Smooth muscle cell (in vitro differentiated cells): ENCODE data around the gene MAJIN. TPM values are rescaled to one million over a fixed set of nuclear protein-coding genes. Genes with fewer than 3 reads are reported as not detected.

ENCODE experiments used
- DNase-seq: peaks from one replicate; lab custom pipeline; 2025; ENCODE audit not compliant: unreplicated experiment; lab: John Stamatoyannopoulos, UW
- H2AFZ ChIP-seq: fragments of 200-600 bp; sonication (generic); 2 replicates; pipeline ENCODE4 v1.6.0; 2016; ENCODE audit warnings: antibody characterized with exemption, low read depth, mild to moderate bottlenecking
- H3F3A ChIP-seq: fragments of 200-600 bp; sonication (generic); 2 replicates; pipeline ENCODE4 v1.6.0; 2017; ENCODE audit warnings: antibody characterized with exemption, low read depth
- H3K27ac ChIP-seq: fragments of 200-600 bp; sonication (generic); 2 replicates; pipeline ENCODE4 v1.5.1; 2016; ENCODE audit warnings: low read depth, mild to moderate bottlenecking
- H3K27me3 ChIP-seq: fragments of 200-600 bp; sonication (generic); 2 replicates; pipeline ENCODE4 v1.6.1; 2016; ENCODE audit warnings: low read depth, mild to moderate bottlenecking
- H3K36me3 ChIP-seq: fragments of 200-600 bp; sonication (generic); 2 replicates; pipeline ENCODE4 v1.5.1; 2016; ENCODE audit warnings: low read depth
- H3K4me1 ChIP-seq: fragments of 200-600 bp; sonication (generic); 2 replicates; pipeline ENCODE4 v1.5.1; 2016; ENCODE audit warnings: low read depth
- H3K4me2 ChIP-seq: fragments of 200-600 bp; sonication (generic); 2 replicates; pipeline ENCODE4 v1.6.0; 2016; ENCODE audit warnings: mild to moderate bottlenecking
- H3K4me3 ChIP-seq: fragments of 200-600 bp; sonication (generic); 2 replicates; pipeline ENCODE4 v1.5.1; 2016; ENCODE audit warnings: mild to moderate bottlenecking
- H3K79me2 ChIP-seq: fragments of 200-600 bp; sonication (generic); 2 replicates; pipeline ENCODE4 v1.6.0; 2016; ENCODE audit warnings: low read depth, mild to moderate bottlenecking
- H3K9ac ChIP-seq: fragments of 200-600 bp; sonication (generic); 2 replicates; pipeline ENCODE4 v1.6.0; 2016; ENCODE audit warnings: low read depth
- H3K9me3 ChIP-seq: fragments of 200-600 bp; sonication (generic); replicated peaks from 2 replicates; pipeline ENCODE4 v1.5.1; 2016; ENCODE audit warnings: low read depth
- H4K20me1 ChIP-seq: fragments of 200-600 bp; sonication (generic); 2 replicates; pipeline ENCODE4 v1.6.0; 2016; ENCODE audit warnings: low read depth
- WGBS: methylation state at CpG from one replicate; pipeline ENCODE4 v1.1.7; 2016; ENCODE audit warnings: low lambda C conversion rate; 5-methylcytosine and 5-hydroxymethylcytosine counted together
- polyA plus RNA-seq: library from polyadenylated mRNA; unstranded; fragments of >200 nt; fragmentation: Nextera tagmentation; extraction: Ambion mirVana; gene quantifications from 2 replicates; pipeline ENCODE4 v1.2.1, GENCODE V29; 2016
- total RNA-seq: library from RNA; depleted of rRNA; stranded (reverse); fragments of >200 nt; gene quantifications from 2 replicates; pipeline ENCODE4 v1.2.3, GENCODE V29; 2014
- TF ChIP-seq, protein P1 (sequence below): fragments of 200-600 bp; sonication (generic); IDR thresholded peaks from 2 replicates; pipeline ENCODE4 v1.5.1; 2017; ENCODE audit warnings: borderline replicate concordance, mild to moderate bottlenecking, antibody characterized with exemption; ENCODE audit not compliant: insufficient read depth, poor library complexity, severe bottlenecking

MAJIN gene
- total and polyA plus RNA-seq, 2 experiments from 2014 or later: not detected

DNA sequence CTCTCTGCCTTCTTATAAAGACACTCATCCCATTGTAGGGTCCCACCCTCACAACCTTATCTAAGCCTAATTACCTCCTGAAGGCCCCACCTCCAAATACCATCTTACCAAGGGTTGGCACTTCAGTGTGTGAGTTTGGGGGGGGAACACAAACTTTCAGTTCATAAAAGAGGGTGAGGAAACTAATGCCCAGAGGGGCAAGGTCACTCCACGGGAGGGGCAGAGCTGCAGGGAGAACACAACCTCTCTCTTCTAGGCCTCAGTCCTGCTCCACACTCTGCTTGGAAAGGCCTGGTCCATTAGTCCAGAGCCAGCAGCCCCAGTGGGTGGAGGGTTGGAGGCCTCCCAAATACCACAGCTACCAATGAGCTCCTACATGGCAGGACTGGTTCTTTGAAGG is 27.6 kb upstream of the MAJIN start:
- H3K9me3 ChIP-seq: no peaks in the 10 kb centered on the region
- no peak overlapping the region for H3K4me3 ChIP-seq
- no peaks in the 10 kb centered on the region for H3K79me2 ChIP-seq
- no peak overlapping the region for H3K4me2 ChIP-seq
- no peaks in the 10 kb centered on the region for H3K36me3 ChIP-seq
- no peak for DNase-seq
- H3K9ac ChIP-seq: no peak overlapping the region
- no peaks in the 10 kb centered on the region for H3K27me3 ChIP-seq
- WGBS: 81% methylated on average over 1 of the region's 1 CpG
- peaks cover 8% of the 10 kb centered on the region for H3K4me1 ChIP-seq
- TF ChIP-seq, protein P1, sequence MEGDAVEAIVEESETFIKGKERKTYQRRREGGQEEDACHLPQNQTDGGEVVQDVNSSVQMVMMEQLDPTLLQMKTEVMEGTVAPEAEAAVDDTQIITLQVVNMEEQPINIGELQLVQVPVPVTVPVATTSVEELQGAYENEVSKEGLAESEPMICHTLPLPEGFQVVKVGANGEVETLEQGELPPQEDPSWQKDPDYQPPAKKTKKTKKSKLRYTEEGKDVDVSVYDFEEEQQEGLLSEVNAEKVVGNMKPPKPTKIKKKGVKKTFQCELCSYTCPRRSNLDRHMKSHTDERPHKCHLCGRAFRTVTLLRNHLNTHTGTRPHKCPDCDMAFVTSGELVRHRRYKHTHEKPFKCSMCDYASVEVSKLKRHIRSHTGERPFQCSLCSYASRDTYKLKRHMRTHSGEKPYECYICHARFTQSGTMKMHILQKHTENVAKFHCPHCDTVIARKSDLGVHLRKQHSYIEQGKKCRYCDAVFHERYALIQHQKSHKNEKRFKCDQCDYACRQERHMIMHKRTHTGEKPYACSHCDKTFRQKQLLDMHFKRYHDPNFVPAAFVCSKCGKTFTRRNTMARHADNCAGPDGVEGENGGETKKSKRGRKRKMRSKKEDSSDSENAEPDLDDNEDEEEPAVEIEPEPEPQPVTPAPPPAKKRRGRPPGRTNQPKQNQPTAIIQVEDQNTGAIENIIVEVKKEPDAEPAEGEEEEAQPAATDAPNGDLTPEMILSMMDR: no peak
- no peaks in the 10 kb centered on the region for H4K20me1 ChIP-seq
- H3K27ac ChIP-seq: no peak overlapping the region
- H3F3A ChIP-seq: no peaks in the 10 kb centered on the region
- H2AFZ ChIP-seq: no peak overlapping the region

DNA sequence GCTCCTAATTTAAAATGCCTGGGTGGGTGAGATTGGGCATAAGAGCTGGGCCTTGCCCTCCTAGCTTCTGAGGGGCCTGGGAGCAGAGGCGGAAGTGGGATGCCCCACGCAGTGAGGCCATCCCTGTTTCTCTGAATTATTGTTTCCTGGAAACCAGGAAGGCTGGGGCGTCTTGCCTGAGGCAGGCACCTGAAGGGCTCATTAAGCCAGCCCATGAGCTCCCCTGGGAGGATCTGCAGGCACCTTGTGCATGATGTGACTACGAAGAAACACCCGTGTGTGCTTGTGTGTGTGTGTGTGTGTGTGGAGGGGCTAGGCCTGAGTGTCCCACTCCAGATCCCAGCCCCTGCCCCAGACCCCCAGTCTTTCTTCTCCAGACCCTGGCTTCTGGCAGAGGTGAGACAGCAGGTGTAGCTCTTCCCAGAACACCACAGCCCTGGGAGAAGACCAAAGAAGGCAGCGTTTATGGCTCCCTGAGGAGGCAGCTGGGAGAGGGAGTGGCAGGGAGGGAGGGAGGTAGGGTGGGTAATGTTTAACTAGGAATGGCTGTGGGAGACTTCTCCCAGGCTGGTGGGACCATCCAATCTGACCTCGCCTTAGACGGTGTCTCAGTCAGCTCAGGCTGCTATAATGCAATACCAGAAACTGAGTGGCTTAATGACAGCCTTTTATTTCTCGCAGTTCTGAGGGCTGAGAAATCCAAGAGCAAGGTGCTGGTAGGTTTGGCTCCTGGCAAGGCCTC is 27.0 kb upstream of the MAJIN start:
- Histone ChIP-seq H3K36me3 (no peaks in the 10 kb centered on the region), H3K79me2 (no peaks in the 10 kb centered on the region), H3K27me3 (no peaks in the 10 kb centered on the region), H4K20me1 (no peaks in the 10 kb centered on the region), H3K27ac (no peak overlapping the region), H3F3A (no peaks in the 10 kb centered on the region), H3K4me2 (no peak overlapping the region), H3K9ac (no peak overlapping the region), H3K4me3 (no peak overlapping the region), H2AFZ (no peak overlapping the region), H3K4me1 (peaks cover 8% of the 10 kb centered on the region), H3K9me3 (no peaks in the 10 kb centered on the region)
- TF ChIP-seq, protein P1: no peak
- WGBS: 86% methylated on average over 9 of the region's 9 CpGs
- no peak for DNase-seq

DNA sequence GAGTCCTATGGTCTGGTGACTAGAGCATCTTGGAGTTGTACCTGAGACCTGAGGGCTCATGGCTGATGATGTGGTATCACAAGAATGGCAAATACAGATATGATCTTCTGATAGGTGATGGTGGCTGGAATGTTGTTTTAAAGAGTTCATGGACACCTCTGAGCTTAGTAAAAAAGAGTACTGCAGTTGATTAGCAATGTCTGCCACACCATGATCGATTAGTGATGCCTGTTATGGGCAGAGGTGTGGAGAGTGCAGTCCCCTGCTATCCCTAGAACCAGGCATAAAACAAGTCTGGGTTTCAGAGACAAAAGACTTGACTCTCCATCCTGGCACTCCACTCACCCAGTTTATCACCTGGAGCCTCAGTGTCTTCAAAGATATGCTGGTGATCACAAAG is 26.2 kb upstream of the MAJIN start:
- Histone ChIP-seq H3K4me1 (peaks cover 8% of the 10 kb centered on the region), H3K79me2 (no peaks in the 10 kb centered on the region), H4K20me1 (no peaks in the 10 kb centered on the region), H3K27me3 (no peaks in the 10 kb centered on the region), H3K4me2 (no peak overlapping the region), H3F3A (no peaks in the 10 kb centered on the region), H3K27ac (no peak overlapping the region), H2AFZ (no peak overlapping the region), H3K9ac (no peak overlapping the region), H3K4me3 (no peak overlapping the region), H3K9me3 (no peaks in the 10 kb centered on the region), H3K36me3 (no peaks in the 10 kb centered on the region)
- WGBS: 90% methylated on average over 1 of the region's 1 CpG
- no peak for DNase-seq
- TF ChIP-seq, protein P1: no peak
